Measurements from ENCODE around the gene CACNA1H. TPM values are rescaled to one million over a fixed set of nuclear protein-coding genes. Genes with fewer than 3 reads are reported as not detected.

Gene CACNA1H
- total and polyA plus RNA-seq, 7 donors: 0.46 to 181 (median 37.0) TPM

GRCh38 chr16:1117926-1118325 is 35.0 kb upstream of the CACNA1H start:
- Histone ChIP-seq H3K27me3 (no peaks in the 10 kb centered on the region), H3K4me1 (no peaks in the 10 kb centered on the region), H3K27ac (no peak overlapping the region), H3K9me3 (no peaks in the 10 kb centered on the region), H3K4me3 (no peak overlapping the region), H3K36me3 (no peaks in the 10 kb centered on the region)
- intact Hi-C loops (cut with DNase I): no loop called here
- TF ChIP-seq POLR2AphosphoS5 (IDR thresholded peaks at IDR 0.05) (no peak), CTCF (IDR thresholded peaks at IDR 0.05) (no peak), EP300 (IDR thresholded peaks at IDR 0.05) (no peak), POLR2A (IDR thresholded peaks at IDR 0.05) (no peak)
- no peak for DNase-seq
- WGBS, 2 donors: 60 to 79% methylated on average over 19 of the region's 19 CpGs

GRCh38 chr16:1119129-1119528 is 33.8 kb upstream of the CACNA1H start:
- H3K27ac ChIP-seq: no peak overlapping the region
- no peaks in the 10 kb centered on the region for H3K36me3 ChIP-seq
- intact Hi-C loops (cut with DNase I): no loop called here
- no peaks in the 10 kb centered on the region for H3K9me3 ChIP-seq
- H3K4me3 ChIP-seq: no peak overlapping the region
- DNase-seq: no peak
- H3K4me1 ChIP-seq: no peaks in the 10 kb centered on the region
- 72 to 74% methylated on average over 19 of the region's 19 CpGs for WGBS, 2 donors
- TF ChIP-seq EP300 (IDR thresholded peaks at IDR 0.05) (no peak), POLR2AphosphoS5 (IDR thresholded peaks at IDR 0.05) (no peak), CTCF (IDR thresholded peaks at IDR 0.05) (no peak), POLR2A (IDR thresholded peaks at IDR 0.05) (no peak)
- H3K27me3 ChIP-seq: no peaks in the 10 kb centered on the region

- no peak overlapping the region for H3K4me3 ChIP-seq
- H3K9me3 ChIP-seq: no peaks in the 10 kb centered on the region
- H3K36me3 ChIP-seq: no peaks in the 10 kb centered on the region
- H3K27me3 ChIP-seq: no peaks in the 10 kb centered on the region
- intact Hi-C loops (cut with DNase I): no loop called here
- 47 to 66% methylated on average over 35 of the region's 35 CpGs for WGBS, 2 donors
- no peaks in the 10 kb centered on the region for H3K4me1 ChIP-seq
- DNase-seq: no peak
- no peak overlapping the region for H3K27ac ChIP-seq
- TF ChIP-seq EP300 (IDR thresholded peaks at IDR 0.05): no peak
- TF ChIP-seq CTCF (IDR thresholded peaks at IDR 0.05): no peak
- TF ChIP-seq POLR2AphosphoS5 (IDR thresholded peaks at IDR 0.05): no peak
- TF ChIP-seq POLR2A (IDR thresholded peaks at IDR 0.05): no peak
These were observed 32.9 kb upstream of the CACNA1H start for GRCh38 chr16:1119766-1120576.

DNA sequence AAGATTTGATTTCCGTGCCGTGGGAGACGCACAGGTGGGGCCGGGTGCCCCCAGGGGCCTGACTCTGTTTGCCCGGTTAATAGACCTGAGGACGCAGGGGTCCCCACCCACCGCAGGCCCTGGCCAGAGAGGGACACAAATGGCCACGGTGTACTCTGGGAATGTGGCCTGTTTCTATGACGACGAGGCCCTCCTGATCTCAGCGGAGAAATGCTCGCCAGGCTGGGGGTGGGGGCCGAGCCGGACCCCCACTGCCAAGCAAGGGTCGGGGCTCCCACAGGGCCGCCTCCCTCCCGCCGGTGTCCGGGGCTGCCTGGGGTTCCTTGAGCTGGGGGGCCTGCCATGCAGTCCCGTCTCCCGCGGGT is 32.3 kb upstream of the CACNA1H start:
- intact Hi-C loops (cut with DNase I): no loop called here
- TF ChIP-seq CTCF (IDR thresholded peaks at IDR 0.05) (no peak), POLR2AphosphoS5 (IDR thresholded peaks at IDR 0.05) (no peak), EP300 (IDR thresholded peaks at IDR 0.05) (no peak), POLR2A (IDR thresholded peaks at IDR 0.05) (no peak)
- Histone ChIP-seq H3K27me3 (no peaks in the 10 kb centered on the region), H3K27ac (no peak overlapping the region), H3K4me1 (peaks cover 0 to 5% (median 4%) of the 10 kb centered on the region in 4 donors), H3K36me3 (no peaks in the 10 kb centered on the region), H3K9me3 (no peaks in the 10 kb centered on the region), H3K4me3 (no peak overlapping the region)
- no peak for DNase-seq
- WGBS, 2 donors: 55 to 71% methylated on average over 22 of the region's 22 CpGs

- Histone ChIP-seq H3K36me3 (no peaks in the 10 kb centered on the region), H3K4me3 (no peak overlapping the region), H3K27me3 (no peaks in the 10 kb centered on the region), H3K4me1 (peaks cover 0 to 10% (median 5%) of the 10 kb centered on the region in 4 donors), H3K27ac (no peak overlapping the region), H3K9me3 (no peaks in the 10 kb centered on the region)
- intact Hi-C loops (cut with DNase I): no loop called here
- no peak for DNase-seq
- WGBS, 2 donors: 76 to 78% methylated on average over 23 of the region's 23 CpGs
- TF ChIP-seq EP300 (IDR thresholded peaks at IDR 0.05): no peak
- no peak for TF ChIP-seq POLR2AphosphoS5 (IDR thresholded peaks at IDR 0.05)
- TF ChIP-seq POLR2A (IDR thresholded peaks at IDR 0.05): no peak
- TF ChIP-seq CTCF (IDR thresholded peaks at IDR 0.05): no peak
These were observed 31.9 kb upstream of the CACNA1H start for GRCh38 chr16:1121009-1121408.
